Suprapubic skin (tissue), 4 donors: ENCODE measurements around the gene CNOT4.

Experiments used
- CTCF ChIP-seq, 2 donors: fragments of 200-600 bp in 1 of 2; fragments of 450-650 bp in 1 of 2; sonication (generic) in 1 of 2; IDR thresholded peaks; one replicate each; pipeline ENCODE4 v1.5.1; 2016 to 2019; ENCODE audit warnings: antibody characterized with exemption in 2 of 2, mild to moderate bottlenecking in 1 of 2, moderate library complexity in 1 of 2
- EP300 ChIP-seq: sonication (generic); formaldehyde crosslinking; IDR thresholded peaks from one replicate; pipeline ENCODE4 v1.6.1; 2017; ENCODE audit warnings: antibody characterized with exemption
- POLR2AphosphoS5 ChIP-seq, 3 donors: sonication (generic); formaldehyde crosslinking; IDR thresholded peaks; one replicate each; pipeline ENCODE4 v1.6.1; 2017; ENCODE audit warnings: antibody characterized with exemption in 3 of 3

GRCh38 chr7:135523146-135523545 lies 13.2 kb upstream of the CNOT4 start:
- no peak for TF ChIP-seq CTCF (IDR thresholded peaks at IDR 0.05)
- no peak for TF ChIP-seq EP300
- no peak for TF ChIP-seq POLR2AphosphoS5 (IDR thresholded peaks at IDR 0.05)
